Mucosa of descending colon (tissue), 3 donors: ENCODE measurements around the gene MKKS. TPM values are rescaled to one million over a fixed set of nuclear protein-coding genes. Genes with fewer than 3 reads are reported as not detected.

Source experiments
- ATAC-seq: fragments of 200-7000 bp; cut with Tn5 transposase; one replicate; pipeline ENCODE4 v1.9.1; 2020; ENCODE audit warnings: mild to moderate bottlenecking, moderate library complexity
- DNase-seq, 3 donors: peaks; one replicate each; pipeline ENCODE4 v3.0.0-alpha.2; 2020
- H3K36me3 ChIP-seq: fragments of 200-600 bp; one replicate; pipeline ENCODE4 v1.8.0; 2021; ENCODE audit warnings: low read depth, mild to moderate bottlenecking
- H3K4me1 ChIP-seq: fragments of 200-600 bp; one replicate; pipeline ENCODE4 v1.8.0; 2021; ENCODE audit warnings: low read depth, mild to moderate bottlenecking
- H3K4me3 ChIP-seq: fragments of 200-600 bp; one replicate; pipeline ENCODE4 v1.8.0; 2021; ENCODE audit warnings: mild to moderate bottlenecking
- H3K9me3 ChIP-seq: fragments of 200-600 bp; one replicate; pipeline ENCODE4 v1.8.0; 2021; ENCODE audit warnings: mild to moderate bottlenecking
- intact Hi-C, 2 donors: fragments of 100-400 bp; cut with DNase I in 1 of 2; cut with micrococcal nuclease in 1 of 2; formaldehyde crosslinking; loops; one replicate each; pipeline versions ENCODE4 v1.11.0 to v1.11.1; 2022; cut with DNase I, micrococcal nuclease
- total RNA-seq, 3 donors: library from RNA; stranded (reverse); fragmentation: NEBNext Ultra II Directional in 2 of 3; extraction: Animal tissue kit (Norgen Biotek cat#: 25700) in 2 of 3; gene quantifications; one replicate each; pipeline versions ENCODE4 v1.2.1 to v1.2.4, GENCODE V29; 2021 to 2023
- TF ChIP-seq, protein P1 (sequence below): fragments of 200-600 bp; IDR thresholded peaks from one replicate; pipeline ENCODE4 v1.8.0; 2022; ENCODE audit warnings: antibody characterized with exemption, mild to moderate bottlenecking
- donor health status: DM: no; HTN: no; CAD: no; lungs with moderate emphysema.
- donor health status: DM: no; HTN: no; CAD: no.
- donor health status: DM: no; HTN: yes; CAD: no.

MKKS gene
- total RNA-seq, 3 donors from 2014 or later: 21.1 to 30.0 (median 28.2) TPM

DNA sequence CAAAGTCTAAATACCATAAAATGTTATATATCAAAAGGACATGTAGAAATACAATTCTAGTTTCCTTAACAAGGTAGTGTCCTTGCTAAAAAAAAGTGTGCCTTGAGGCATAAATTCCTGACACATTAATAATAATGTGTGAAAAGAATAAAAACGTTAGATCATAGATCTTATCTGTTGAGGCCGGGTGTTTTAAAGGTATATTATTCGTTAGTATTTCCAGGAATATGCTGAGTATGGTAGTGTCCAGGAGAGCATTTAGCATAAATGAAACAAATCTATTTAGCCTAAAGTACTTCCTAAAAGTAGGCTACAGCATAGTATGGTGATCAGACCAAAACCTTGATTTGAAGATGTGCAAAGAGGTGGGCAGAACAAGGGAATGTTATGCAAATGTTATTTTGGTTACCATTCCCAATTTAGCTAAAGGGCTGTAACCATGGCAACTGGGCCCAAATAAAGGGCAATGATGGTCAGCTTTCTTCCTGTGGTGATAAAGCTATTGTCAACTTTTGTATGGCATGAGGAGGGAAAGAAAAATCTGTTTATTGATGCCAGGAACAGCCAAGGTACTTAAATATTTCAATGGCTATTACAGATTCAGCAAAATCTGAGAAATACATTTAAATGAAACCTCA is 18.9 kb downstream of the MKKS start:
- Histone ChIP-seq H3K4me1 (no peaks in the 10 kb centered on the region), H3K4me3 (no peak overlapping the region), H3K9me3 (no peaks in the 10 kb centered on the region), H3K36me3 (no peaks in the 10 kb centered on the region)
- no peak for DNase-seq
- TF ChIP-seq, protein P1, sequence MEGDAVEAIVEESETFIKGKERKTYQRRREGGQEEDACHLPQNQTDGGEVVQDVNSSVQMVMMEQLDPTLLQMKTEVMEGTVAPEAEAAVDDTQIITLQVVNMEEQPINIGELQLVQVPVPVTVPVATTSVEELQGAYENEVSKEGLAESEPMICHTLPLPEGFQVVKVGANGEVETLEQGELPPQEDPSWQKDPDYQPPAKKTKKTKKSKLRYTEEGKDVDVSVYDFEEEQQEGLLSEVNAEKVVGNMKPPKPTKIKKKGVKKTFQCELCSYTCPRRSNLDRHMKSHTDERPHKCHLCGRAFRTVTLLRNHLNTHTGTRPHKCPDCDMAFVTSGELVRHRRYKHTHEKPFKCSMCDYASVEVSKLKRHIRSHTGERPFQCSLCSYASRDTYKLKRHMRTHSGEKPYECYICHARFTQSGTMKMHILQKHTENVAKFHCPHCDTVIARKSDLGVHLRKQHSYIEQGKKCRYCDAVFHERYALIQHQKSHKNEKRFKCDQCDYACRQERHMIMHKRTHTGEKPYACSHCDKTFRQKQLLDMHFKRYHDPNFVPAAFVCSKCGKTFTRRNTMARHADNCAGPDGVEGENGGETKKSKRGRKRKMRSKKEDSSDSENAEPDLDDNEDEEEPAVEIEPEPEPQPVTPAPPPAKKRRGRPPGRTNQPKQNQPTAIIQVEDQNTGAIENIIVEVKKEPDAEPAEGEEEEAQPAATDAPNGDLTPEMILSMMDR: no peak
- intact Hi-C loops: loop anchor here in 1 of 2 donors (10.0 kb wide), 1 partner anchor 440 kb away; no protein-coding TSS in a partner anchor
- no peak for ATAC-seq

DNA sequence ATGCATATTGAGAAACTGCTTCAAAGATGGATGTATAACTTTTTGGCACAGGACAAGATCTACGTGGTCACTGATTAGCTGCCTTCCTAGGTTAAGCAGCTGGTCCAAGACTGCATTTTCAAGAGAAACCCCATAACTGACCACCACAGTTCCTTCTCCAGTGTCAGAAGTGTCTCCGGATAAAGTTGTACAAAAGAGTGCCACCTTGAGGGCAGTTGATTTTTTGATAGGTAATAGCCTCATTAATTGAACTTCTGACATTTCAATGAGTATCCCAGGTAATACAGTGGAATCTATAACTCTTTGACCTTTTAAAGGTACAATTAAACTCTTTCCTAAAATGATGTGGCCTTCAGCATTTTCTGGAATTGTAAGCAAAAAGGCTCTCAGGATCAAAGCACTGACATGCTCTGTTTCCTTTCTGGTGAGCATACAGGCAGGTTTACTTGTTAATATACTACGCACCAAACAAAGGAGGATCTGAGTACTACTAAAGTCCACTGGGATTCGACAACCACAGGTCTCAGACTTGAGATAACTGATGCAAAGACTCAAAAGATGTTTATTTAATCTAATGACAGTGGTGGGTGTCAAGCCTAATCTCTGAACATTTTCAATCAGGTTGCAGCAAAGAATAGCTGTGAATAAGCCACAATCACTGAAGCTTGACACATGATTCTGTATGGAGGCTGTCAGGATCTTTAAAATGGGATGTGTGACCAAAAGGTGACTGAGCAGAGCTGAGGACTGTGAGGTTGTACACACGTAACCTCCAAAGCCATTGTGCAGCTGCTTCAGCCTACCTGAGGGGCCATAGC is 21.2 kb downstream of the MKKS start:
- no peaks in the 10 kb centered on the region for H3K4me1 ChIP-seq
- H3K36me3 ChIP-seq: no peaks in the 10 kb centered on the region
- no peak for ATAC-seq
- no peak overlapping the region for H3K4me3 ChIP-seq
- DNase-seq: no peak
- TF ChIP-seq, protein P1: no peak
- intact Hi-C loops: loop anchor here in 1 of 2 donors (10.0 kb wide), 1 partner anchor 438 kb away; no protein-coding TSS in a partner anchor
- H3K9me3 ChIP-seq: no peaks in the 10 kb centered on the region

DNA sequence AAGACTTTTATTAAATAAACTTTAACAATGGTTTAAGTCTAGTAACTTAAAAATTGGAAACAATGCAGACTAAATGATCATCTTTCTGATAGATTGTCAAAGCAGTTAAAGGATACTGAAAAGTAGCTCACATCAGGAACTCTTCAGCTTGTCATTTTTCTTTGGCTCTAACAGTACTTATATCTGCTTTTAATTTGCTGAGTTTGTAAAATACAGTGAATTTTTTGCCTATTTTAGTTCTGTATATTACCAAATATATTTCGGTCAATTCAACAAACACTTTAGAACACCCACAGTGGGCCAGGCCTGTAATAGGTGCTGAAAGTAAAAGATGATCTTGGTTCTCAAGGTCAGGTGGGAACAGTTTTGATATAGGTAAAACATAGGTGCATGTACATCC is 22.3 kb downstream of the MKKS start:
- ATAC-seq: no peak
- no peak for DNase-seq
- no peaks in the 10 kb centered on the region for H3K9me3 ChIP-seq
- H3K4me3 ChIP-seq: no peak overlapping the region
- no peaks in the 10 kb centered on the region for H3K4me1 ChIP-seq
- TF ChIP-seq, protein P1: no peak
- intact Hi-C loops: loop anchor here in 1 of 2 donors (10.0 kb wide), 1 partner anchor 437 kb away; no protein-coding TSS in a partner anchor
- H3K36me3 ChIP-seq: no peaks in the 10 kb centered on the region

DNA sequence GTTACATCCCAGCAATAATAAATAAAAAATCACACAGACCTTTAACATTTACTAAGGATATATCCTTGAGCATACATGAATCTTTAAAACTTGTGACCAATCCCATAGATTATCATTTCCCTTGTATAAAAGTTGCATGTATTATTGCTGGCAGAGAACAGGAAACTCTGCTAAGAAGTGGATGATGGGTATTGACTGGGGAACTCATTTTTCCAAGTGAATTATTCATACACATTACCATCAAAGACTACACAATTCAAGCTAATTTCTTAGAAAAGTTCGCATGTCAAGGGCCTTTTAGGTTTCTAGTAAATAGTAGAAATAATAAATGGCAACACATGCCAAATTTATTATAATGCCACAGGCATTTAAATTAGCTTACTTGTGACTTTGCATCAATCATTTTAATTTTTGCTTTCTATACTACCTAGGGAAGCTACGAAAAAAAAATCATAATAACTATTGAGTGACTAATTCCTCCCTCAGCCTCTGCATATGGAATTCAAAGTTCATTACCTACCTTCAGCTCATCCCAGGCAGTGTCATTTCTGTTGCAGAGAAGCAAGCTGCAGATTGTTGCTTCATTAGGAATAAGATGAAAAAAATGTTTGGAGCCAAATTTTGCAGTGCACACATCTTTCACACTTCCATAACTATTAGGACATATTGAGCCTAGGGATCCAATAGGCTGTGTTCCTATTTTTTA is 25.8 kb downstream of the MKKS start:
- Histone ChIP-seq H3K4me1 (no peaks in the 10 kb centered on the region), H3K36me3 (peaks cover 7% of the 10 kb centered on the region), H3K4me3 (no peak overlapping the region), H3K9me3 (no peaks in the 10 kb centered on the region)
- DNase-seq (no peak), ATAC-seq (no peak)
- intact Hi-C loops: no loop called here
- TF ChIP-seq, protein P1: no peak

DNA sequence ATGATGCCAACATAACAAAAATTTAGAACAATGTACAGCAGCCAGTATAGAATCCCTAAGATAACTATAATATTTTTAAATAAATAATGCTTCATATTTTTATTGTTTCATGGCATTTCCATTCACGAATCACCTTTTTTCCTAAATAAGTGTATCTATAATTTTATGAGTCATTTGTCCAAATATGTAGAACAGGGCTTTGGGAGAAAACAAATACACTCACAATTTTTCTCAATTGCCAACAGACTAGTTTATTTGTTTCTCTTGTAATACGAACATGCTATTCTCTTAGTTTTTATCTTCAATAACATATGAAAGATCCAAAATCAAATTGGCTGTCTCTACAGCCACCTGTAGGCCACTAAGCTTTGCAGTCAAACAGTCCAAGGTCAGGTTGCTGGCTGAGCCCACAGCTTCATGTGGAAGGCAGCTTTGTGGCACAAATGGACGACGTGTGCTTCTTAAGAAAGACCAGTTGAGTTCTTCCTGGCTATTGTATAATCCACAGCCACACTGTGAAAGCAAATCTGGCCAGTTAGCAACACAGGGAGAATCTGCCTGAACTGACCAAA is 29.0 kb downstream of the MKKS start:
- TF ChIP-seq, protein P1: no peak
- Histone ChIP-seq H3K9me3 (no peaks in the 10 kb centered on the region), H3K36me3 (peaks cover 7% of the 10 kb centered on the region), H3K4me1 (no peaks in the 10 kb centered on the region), H3K4me3 (no peak overlapping the region)
- ATAC-seq (no peak), DNase-seq (no peak)
- intact Hi-C loops: no loop called here
